ENCODE data around the gene FAF1.

FAF1 gene

DNA sequence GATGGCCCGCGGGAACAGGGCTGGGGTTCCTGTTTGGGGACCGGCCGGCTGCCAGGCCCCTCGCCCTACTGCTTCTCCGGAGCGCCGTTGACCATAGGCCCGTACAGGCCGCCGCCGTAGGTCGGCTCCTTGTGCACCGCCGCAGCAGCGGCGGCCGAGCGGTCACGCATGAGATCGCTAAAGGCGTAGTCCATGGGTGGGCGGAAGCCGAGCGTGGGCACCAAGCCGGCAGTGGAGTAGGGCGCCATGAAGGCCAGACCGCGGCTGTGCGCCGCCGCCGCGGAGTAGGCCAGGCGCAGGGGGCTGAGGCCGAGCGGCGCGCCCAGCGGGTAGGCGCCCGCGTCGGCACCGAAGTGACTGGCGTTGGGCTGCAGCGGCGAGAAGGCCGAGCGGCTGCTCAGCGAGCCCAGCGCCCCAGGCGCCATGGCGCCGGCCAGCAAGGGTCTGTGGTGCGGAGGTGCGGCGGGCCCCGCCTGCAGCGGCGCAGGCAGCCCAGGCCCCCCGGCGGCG is 541.4 kb downstream of the FAF1 start:
- Histone ChIP-seq H3K27ac (ENCODE audit: low read length) (no peak overlapping the region), H3K4me2 (ENCODE audit: low read length) (no peak overlapping the region), H3K4me1 (ENCODE audit: low read length) (no peaks in the 10 kb centered on the region), H2AFZ (ENCODE audit: low read depth, low read length) (no peak overlapping the region), H3K79me2 (ENCODE audit: low read length) (no peaks in the 10 kb centered on the region), H3K4me3 (ENCODE audit: low read length) (no peak overlapping the region), H3K36me3 (replicated peaks; ENCODE audit: low read depth, low read length) (no peaks in the 10 kb centered on the region), H4K20me1 (ENCODE audit: insufficient read depth, low read length) (no peaks in the 10 kb centered on the region), H3K27me3 (ENCODE audit: low read depth, low read length) (no peaks in the 10 kb centered on the region), H3K9me3 (ENCODE audit: insufficient read depth, low read length) (no peaks in the 10 kb centered on the region), H3K9ac (ENCODE audit: low read length) (no peak overlapping the region)
- TF ChIP-seq, protein P1, sequence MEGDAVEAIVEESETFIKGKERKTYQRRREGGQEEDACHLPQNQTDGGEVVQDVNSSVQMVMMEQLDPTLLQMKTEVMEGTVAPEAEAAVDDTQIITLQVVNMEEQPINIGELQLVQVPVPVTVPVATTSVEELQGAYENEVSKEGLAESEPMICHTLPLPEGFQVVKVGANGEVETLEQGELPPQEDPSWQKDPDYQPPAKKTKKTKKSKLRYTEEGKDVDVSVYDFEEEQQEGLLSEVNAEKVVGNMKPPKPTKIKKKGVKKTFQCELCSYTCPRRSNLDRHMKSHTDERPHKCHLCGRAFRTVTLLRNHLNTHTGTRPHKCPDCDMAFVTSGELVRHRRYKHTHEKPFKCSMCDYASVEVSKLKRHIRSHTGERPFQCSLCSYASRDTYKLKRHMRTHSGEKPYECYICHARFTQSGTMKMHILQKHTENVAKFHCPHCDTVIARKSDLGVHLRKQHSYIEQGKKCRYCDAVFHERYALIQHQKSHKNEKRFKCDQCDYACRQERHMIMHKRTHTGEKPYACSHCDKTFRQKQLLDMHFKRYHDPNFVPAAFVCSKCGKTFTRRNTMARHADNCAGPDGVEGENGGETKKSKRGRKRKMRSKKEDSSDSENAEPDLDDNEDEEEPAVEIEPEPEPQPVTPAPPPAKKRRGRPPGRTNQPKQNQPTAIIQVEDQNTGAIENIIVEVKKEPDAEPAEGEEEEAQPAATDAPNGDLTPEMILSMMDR (IDR thresholded peaks at IDR 0.05; ENCODE audit: low read depth, low read length), result no peak
- TF ChIP-seq EZH2phosphoT487 (IDR thresholded peaks at IDR 0.05; ENCODE audit: low read depth), result no peak

DNA sequence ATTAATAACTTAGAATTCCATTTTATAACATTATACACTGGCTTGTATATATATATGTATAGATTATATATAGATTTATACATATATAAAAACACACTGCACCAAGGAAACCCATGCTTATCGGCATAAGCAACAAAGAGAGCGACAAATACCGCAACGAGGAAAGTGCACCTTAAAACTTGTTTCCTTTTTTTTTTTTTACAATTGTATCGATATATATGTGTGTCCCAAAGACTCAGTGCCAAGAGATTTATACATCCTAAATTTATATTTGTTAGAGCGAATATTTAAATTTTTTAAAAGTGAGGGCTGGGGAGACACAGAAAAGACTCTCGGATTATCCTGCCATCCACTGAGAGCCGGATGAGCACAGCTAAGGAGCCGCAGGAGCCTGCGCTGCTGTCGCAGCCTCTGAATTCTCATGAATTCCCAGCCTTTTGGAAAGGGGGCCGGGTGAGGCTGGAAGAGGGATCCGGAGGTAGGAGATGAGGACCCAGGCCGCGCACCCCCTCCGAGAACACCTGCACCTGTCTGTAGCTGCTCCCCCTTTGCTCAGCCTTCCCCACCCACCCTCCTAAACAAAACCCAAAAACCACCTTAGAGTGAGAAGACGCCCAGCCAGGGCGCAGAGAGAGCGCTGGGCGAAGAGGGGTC is 542.0 kb downstream of the FAF1 start:
- Histone ChIP-seq H3K27ac (ENCODE audit: low read length) (no peak overlapping the region), H3K36me3 (replicated peaks; ENCODE audit: low read depth, low read length) (no peaks in the 10 kb centered on the region), H3K27me3 (ENCODE audit: low read depth, low read length) (no peaks in the 10 kb centered on the region), H4K20me1 (ENCODE audit: insufficient read depth, low read length) (no peaks in the 10 kb centered on the region), H3K4me2 (ENCODE audit: low read length) (no peak overlapping the region), H3K4me1 (ENCODE audit: low read length) (no peaks in the 10 kb centered on the region), H3K79me2 (ENCODE audit: low read length) (no peaks in the 10 kb centered on the region), H2AFZ (ENCODE audit: low read depth, low read length) (no peak overlapping the region), H3K9ac (ENCODE audit: low read length) (no peak overlapping the region), H3K9me3 (ENCODE audit: insufficient read depth, low read length) (no peaks in the 10 kb centered on the region), H3K4me3 (ENCODE audit: low read length) (no peak overlapping the region)
- no peak for TF ChIP-seq EZH2phosphoT487 (IDR thresholded peaks at IDR 0.05; ENCODE audit: low read depth)
- TF ChIP-seq, protein P1 (IDR thresholded peaks at IDR 0.05; ENCODE audit: low read depth, low read length), result no peak

DNA sequence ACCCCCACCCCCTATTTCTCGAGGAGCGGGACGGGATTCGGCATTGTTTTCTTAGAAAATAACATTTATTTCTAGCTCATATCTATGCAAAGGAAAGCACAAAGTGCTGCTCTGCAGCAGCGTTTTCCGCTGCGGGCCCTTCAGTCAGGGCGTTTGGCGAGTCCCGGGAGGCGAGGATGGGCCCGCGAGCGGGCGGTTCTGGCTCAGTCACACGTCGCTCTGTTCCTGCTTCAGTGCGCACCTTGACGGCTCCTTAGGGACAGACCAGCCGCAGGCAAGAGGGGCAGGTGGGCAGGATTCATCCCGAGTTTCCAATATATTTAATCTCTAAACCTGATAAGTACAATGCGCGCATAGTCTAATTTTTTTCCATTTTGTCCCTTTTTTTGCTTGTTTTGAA is 542.6 kb downstream of the FAF1 start:
- H2AFZ ChIP-seq (ENCODE audit: low read depth, low read length), result no peak overlapping the region
- no peaks in the 10 kb centered on the region for H3K9me3 ChIP-seq (ENCODE audit: insufficient read depth, low read length)
- TF ChIP-seq, protein P1 (IDR thresholded peaks at IDR 0.05; ENCODE audit: low read depth, low read length), result no peak
- TF ChIP-seq EZH2phosphoT487 (IDR thresholded peaks at IDR 0.05; ENCODE audit: low read depth), result no peak
- H3K27ac ChIP-seq (ENCODE audit: low read length), result no peak overlapping the region
- H3K27me3 ChIP-seq (ENCODE audit: low read depth, low read length), result no peaks in the 10 kb centered on the region
- no peak overlapping the region for H3K9ac ChIP-seq (ENCODE audit: low read length)
- H4K20me1 ChIP-seq (ENCODE audit: insufficient read depth, low read length), result no peaks in the 10 kb centered on the region
- H3K4me3 ChIP-seq (ENCODE audit: low read length), result no peak overlapping the region
- H3K4me2 ChIP-seq (ENCODE audit: low read length), result no peak overlapping the region
- no peaks in the 10 kb centered on the region for H3K36me3 ChIP-seq (replicated peaks; ENCODE audit: low read depth, low read length)
- no peaks in the 10 kb centered on the region for H3K4me1 ChIP-seq (ENCODE audit: low read length)
- H3K79me2 ChIP-seq (ENCODE audit: low read length), result no peaks in the 10 kb centered on the region

DNA sequence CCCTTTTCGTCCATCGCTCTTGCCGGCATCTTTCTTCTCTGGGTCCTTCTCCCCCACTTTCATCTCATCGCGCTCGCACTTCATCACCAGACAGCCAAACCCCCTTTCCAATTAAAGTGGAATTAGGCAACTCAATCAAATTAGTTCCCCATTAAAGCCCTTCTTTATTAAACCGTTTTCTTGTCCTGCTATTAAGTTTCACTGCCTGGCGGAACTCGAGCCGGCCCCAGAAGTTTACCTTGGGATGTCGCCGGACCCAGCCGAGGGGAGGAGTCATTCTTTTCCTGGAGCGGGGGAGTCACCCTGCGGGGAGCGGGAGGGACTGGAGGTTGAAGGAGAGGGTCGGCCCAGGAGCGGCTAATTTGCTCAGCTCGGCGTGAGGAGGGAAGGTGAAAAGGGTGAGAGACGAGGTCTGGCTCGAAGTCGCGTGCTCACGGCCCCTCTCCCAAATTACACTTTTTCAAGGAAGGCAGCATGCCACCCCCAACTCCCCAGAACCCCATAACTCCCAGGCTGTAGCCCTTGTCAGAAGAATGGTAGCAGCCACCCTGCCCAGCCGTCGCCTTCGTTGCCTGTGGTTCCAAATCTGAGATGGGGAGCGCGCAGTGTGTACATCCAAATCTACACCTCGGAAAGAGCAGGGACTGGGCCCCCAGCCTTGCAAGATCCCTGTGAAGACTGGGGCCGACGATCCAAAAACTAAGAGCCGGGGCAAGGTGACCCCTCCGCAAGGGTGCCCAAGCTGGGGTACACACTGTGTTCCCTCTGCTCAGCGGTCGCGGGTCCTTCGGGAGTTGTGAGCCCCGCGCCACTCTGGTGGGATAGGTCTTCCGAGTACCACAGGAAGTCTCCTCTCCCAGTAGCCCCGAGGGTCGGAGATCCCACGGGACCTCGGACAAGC is 543.3 kb downstream of the FAF1 start:
- TF ChIP-seq, protein P1 (IDR thresholded peaks at IDR 0.05; ENCODE audit: low read depth, low read length), result no peak
- TF ChIP-seq EZH2phosphoT487 (IDR thresholded peaks at IDR 0.05; ENCODE audit: low read depth), result no peak
- H3K9ac ChIP-seq (ENCODE audit: low read length), result no peak overlapping the region
- no peak overlapping the region for H3K27ac ChIP-seq (ENCODE audit: low read length)
- no peaks in the 10 kb centered on the region for H3K79me2 ChIP-seq (ENCODE audit: low read length)
- H3K9me3 ChIP-seq (ENCODE audit: insufficient read depth, low read length), result no peaks in the 10 kb centered on the region
- no peaks in the 10 kb centered on the region for H3K27me3 ChIP-seq (ENCODE audit: low read depth, low read length)
- H3K4me1 ChIP-seq (ENCODE audit: low read length), result no peaks in the 10 kb centered on the region
- no peak overlapping the region for H3K4me3 ChIP-seq (ENCODE audit: low read length)
- no peak overlapping the region for H2AFZ ChIP-seq (ENCODE audit: low read depth, low read length)
- no peaks in the 10 kb centered on the region for H4K20me1 ChIP-seq (ENCODE audit: insufficient read depth, low read length)
- no peaks in the 10 kb centered on the region for H3K36me3 ChIP-seq (replicated peaks; ENCODE audit: low read depth, low read length)
- no peak overlapping the region for H3K4me2 ChIP-seq (ENCODE audit: low read length)

All from OCI-LY3 (cell line).